Measurements from ENCODE around the gene CPTP. TPM values are rescaled to one million over a fixed set of nuclear protein-coding genes. Genes with fewer than 3 reads are reported as not detected.

CPTP gene
- total RNA-seq, 1 donor from 2014 or later: 20.4 TPM

GRCh38 chr1:1294250-1294890 is 30.2 kb upstream of the CPTP start:
- H3K4me1 ChIP-seq: no peaks in the 10 kb centered on the region
- intact Hi-C loops (cut with DNase I): no loop called here
- H3K27ac ChIP-seq: no peak overlapping the region
- H3K36me3 ChIP-seq: peaks cover 14% of the 10 kb centered on the region
- no peak overlapping the region for H3K4me3 ChIP-seq
- ATAC-seq (no peak), DNase-seq (no peak)
- no peaks in the 10 kb centered on the region for H3K9me3 ChIP-seq
- TF ChIP-seq, protein P1, sequence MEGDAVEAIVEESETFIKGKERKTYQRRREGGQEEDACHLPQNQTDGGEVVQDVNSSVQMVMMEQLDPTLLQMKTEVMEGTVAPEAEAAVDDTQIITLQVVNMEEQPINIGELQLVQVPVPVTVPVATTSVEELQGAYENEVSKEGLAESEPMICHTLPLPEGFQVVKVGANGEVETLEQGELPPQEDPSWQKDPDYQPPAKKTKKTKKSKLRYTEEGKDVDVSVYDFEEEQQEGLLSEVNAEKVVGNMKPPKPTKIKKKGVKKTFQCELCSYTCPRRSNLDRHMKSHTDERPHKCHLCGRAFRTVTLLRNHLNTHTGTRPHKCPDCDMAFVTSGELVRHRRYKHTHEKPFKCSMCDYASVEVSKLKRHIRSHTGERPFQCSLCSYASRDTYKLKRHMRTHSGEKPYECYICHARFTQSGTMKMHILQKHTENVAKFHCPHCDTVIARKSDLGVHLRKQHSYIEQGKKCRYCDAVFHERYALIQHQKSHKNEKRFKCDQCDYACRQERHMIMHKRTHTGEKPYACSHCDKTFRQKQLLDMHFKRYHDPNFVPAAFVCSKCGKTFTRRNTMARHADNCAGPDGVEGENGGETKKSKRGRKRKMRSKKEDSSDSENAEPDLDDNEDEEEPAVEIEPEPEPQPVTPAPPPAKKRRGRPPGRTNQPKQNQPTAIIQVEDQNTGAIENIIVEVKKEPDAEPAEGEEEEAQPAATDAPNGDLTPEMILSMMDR (IDR thresholded peaks at IDR 0.05): no peak
- no peaks in the 10 kb centered on the region for H3K27me3 ChIP-seq (ENCODE audit: low read depth)

GRCh38 chr1:1295154-1295923 is 29.3 kb upstream of the CPTP start:
- DNase-seq: no peak
- intact Hi-C loops (cut with DNase I): no loop called here
- Histone ChIP-seq H3K27me3 (ENCODE audit: low read depth) (no peaks in the 10 kb centered on the region), H3K9me3 (no peaks in the 10 kb centered on the region), H3K4me3 (no peak overlapping the region), H3K27ac (no peak overlapping the region), H3K36me3 (peaks cover 20% of the 10 kb centered on the region), H3K4me1 (no peaks in the 10 kb centered on the region)
- TF ChIP-seq, protein P1 (IDR thresholded peaks at IDR 0.05): no peak
- no peak for ATAC-seq

DNA sequence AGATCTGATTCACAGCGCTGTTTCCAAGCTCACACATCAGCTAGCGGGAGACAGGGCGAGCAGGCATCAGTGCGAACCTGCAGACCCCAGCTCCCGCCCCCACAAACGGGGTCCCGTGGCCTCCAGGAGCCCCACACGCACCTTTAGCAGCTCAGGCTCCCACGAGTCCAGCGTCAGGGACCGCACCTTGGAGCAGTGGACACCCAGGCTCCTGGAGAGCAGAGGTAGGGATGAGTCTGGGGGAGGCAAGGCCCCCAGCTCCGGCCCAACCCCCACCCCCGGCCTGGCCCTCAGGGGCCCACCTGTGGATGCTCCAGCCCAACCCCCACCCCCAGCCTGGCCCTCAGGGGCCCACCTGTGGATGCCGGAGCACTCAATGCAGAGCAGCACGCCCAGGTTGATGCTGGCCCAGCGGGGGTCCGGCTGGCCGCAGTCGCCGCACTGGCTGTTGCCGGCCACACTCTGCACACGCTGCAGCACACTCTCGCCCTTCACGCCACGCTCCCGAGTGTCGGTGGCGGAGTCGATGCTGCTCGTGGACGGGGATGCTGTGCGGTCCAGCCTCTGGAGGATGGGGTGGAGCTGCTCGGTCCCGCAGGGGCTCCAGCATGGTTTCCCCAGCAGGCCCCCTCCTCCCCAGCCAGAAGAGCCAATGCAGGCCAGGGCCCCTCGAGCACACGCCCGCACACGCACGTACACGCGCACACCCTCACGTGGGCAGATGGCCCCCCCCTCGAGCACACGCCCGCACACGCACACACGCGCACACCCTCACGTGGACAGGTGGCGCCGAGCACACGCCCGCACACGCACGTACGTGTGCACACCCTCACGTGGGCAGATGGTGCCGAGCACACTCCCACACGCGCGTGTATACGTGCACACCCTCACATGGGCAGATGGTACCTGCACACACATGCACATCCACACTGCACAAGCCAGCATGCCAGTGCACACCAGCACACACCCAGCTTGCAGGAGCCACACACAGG is 28.2 kb upstream of the CPTP start:
- Histone ChIP-seq H3K36me3 (peaks cover 21% of the 10 kb centered on the region), H3K27ac (no peak overlapping the region), H3K4me1 (no peaks in the 10 kb centered on the region), H3K27me3 (ENCODE audit: low read depth) (no peaks in the 10 kb centered on the region), H3K4me3 (no peak overlapping the region), H3K9me3 (no peaks in the 10 kb centered on the region)
- no peak for DNase-seq
- intact Hi-C loops (cut with DNase I): no loop called here
- ATAC-seq: no peak
- TF ChIP-seq, protein P1 (IDR thresholded peaks at IDR 0.05): no peak

- Histone ChIP-seq H3K9me3 (no peaks in the 10 kb centered on the region), H3K4me3 (no peak overlapping the region), H3K36me3 (peaks cover 21% of the 10 kb centered on the region), H3K4me1 (no peaks in the 10 kb centered on the region), H3K27ac (no peak overlapping the region), H3K27me3 (ENCODE audit: low read depth) (no peaks in the 10 kb centered on the region)
- no peak for ATAC-seq
- DNase-seq: no peak
- TF ChIP-seq, protein P1 (IDR thresholded peaks at IDR 0.05): no peak
- intact Hi-C loops (cut with DNase I): no loop called here
Observed at GRCh38 chr1:1297802-1298424, 26.7 kb upstream of the CPTP start.

All from lower lobe of right lung (tissue), 2 donors.